DND-41 (cell line): ENCODE measurements around the gene MIAT.

Source experiments
- EZH2 ChIP-seq: IDR thresholded peaks from 3 replicates; pipeline ENCODE4 v1.6.1; 2012; ENCODE audit warnings: borderline replicate concordance, low read depth, mild to moderate bottlenecking, moderate library complexity, low read length, inconsistent platforms; ENCODE audit not compliant: severe bottlenecking
- TF ChIP-seq, protein P1 (sequence below): IDR thresholded peaks from 2 replicates; pipeline ENCODE4 v1.5.1; 2012; ENCODE audit warnings: borderline replicate concordance, low read length, moderate library complexity, mild to moderate bottlenecking; ENCODE audit not compliant: poor library complexity, severe bottlenecking; ENCODE audit errors: extremely low read depth

- TF ChIP-seq, protein P1, sequence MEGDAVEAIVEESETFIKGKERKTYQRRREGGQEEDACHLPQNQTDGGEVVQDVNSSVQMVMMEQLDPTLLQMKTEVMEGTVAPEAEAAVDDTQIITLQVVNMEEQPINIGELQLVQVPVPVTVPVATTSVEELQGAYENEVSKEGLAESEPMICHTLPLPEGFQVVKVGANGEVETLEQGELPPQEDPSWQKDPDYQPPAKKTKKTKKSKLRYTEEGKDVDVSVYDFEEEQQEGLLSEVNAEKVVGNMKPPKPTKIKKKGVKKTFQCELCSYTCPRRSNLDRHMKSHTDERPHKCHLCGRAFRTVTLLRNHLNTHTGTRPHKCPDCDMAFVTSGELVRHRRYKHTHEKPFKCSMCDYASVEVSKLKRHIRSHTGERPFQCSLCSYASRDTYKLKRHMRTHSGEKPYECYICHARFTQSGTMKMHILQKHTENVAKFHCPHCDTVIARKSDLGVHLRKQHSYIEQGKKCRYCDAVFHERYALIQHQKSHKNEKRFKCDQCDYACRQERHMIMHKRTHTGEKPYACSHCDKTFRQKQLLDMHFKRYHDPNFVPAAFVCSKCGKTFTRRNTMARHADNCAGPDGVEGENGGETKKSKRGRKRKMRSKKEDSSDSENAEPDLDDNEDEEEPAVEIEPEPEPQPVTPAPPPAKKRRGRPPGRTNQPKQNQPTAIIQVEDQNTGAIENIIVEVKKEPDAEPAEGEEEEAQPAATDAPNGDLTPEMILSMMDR: no peak
- TF ChIP-seq EZH2: no peak
These were observed 67.8 kb downstream of the MIAT start for GRCh38 chr22:26725012-26725676.
